IMR-90 (cell line): ENCODE measurements around the gene CLTCL1. TPM values are rescaled to one million over a fixed set of nuclear protein-coding genes. Genes with fewer than 3 reads are reported as not detected.

Experiments used
- ATAC-seq: fragments of 200-7000 bp; cut with Tn5 transposase; 2 replicates; pipeline ENCODE4 v1.9.1; 2020; ENCODE audit warnings: low read depth, mild to moderate bottlenecking, moderate library complexity
- BruUV-seq: library from RNA; stranded (reverse); fragments of 400-500 nt; replicated peaks from 2 replicates; lab custom pipeline; 2021; lab: Mats Ljungman, UMichigan
- CTCF ChIA-PET: fragments of 300-600 bp; formaldehyde crosslinking; extraction: SDS; loops from one replicate; lab custom pipeline; 2021; ENCODE audit warnings: antibody characterized with exemption; lab: Yijun Ruan, JAX
- POLR2A ChIA-PET: fragments of 300-600 bp; sonication (Branson Sonifier 250); formaldehyde crosslinking; loops from one replicate; lab custom pipeline; 2022; ENCODE audit warnings: antibody characterized with exemption; ENCODE audit not compliant: unreplicated experiment; lab: Charles Lee
- DNase-seq: peaks from one replicate; pipeline ENCODE4 v3.0.0; 2013
- H2AFZ ChIP-seq: replicated peaks from 2 replicates; pipeline ENCODE3; 2013; ENCODE audit warnings: low read length, mild to moderate bottlenecking; ENCODE audit not compliant: poor library complexity
- H2AK5ac ChIP-seq: 2 replicates; pipeline ENCODE4 v1.6.1; 2013; ENCODE audit warnings: low read depth, low read length, inconsistent platforms
- H2AK9ac ChIP-seq: replicated peaks from 2 replicates; pipeline ENCODE3; 2013; ENCODE audit warnings: mild to moderate bottlenecking, low read depth, low read length, moderate library complexity; ENCODE audit not compliant: poor library complexity
- H2BK120ac ChIP-seq: 2 replicates; pipeline ENCODE4 v1.6.1; 2013; ENCODE audit warnings: low read depth, low read length, inconsistent platforms
- H2BK15ac ChIP-seq: 3 replicates; pipeline ENCODE4 v1.6.1; 2013; ENCODE audit warnings: low read depth, low read length, inconsistent platforms
- H2BK20ac ChIP-seq: 2 replicates; pipeline ENCODE4 v1.6.1; 2013; ENCODE audit warnings: low read depth, mild to moderate bottlenecking, inconsistent platforms, low read length, moderate library complexity
- H2BK5ac ChIP-seq: 2 replicates; pipeline ENCODE4 v1.6.1; 2013; ENCODE audit warnings: mild to moderate bottlenecking, low read depth, low read length, inconsistent platforms; ENCODE audit not compliant: poor library complexity, severe bottlenecking
- H3K14ac ChIP-seq: replicated peaks from 2 replicates; pipeline ENCODE4 v1.6.1; 2013; ENCODE audit warnings: low read depth, low read length, inconsistent platforms
- H3K18ac ChIP-seq: 2 replicates; pipeline ENCODE4 v1.6.1; 2013; ENCODE audit warnings: low read depth, low read length, control low read depth
- H3K23ac ChIP-seq: 2 replicates; pipeline ENCODE4 v1.6.1; 2013; ENCODE audit warnings: low read depth, low read length, inconsistent platforms
- H3K27ac ChIP-seq: 2 replicates; pipeline ENCODE4 v1.5.1; 2013; ENCODE audit warnings: mild to moderate bottlenecking, control low read depth, low read length; ENCODE audit not compliant: insufficient read depth
- H3K27me3 ChIP-seq: 2 replicates; pipeline ENCODE4 v1.6.1; 2013; ENCODE audit warnings: low read length; ENCODE audit not compliant: control insufficient read depth, insufficient read depth
- H3K36me3 ChIP-seq: 2 replicates; pipeline ENCODE4 v1.6.1; 2013; ENCODE audit warnings: low read length, mixed read lengths; ENCODE audit not compliant: control insufficient read depth, insufficient read depth
- H3K4ac ChIP-seq: 2 replicates; pipeline ENCODE4 v1.6.1; 2013; ENCODE audit warnings: low read depth, low read length, inconsistent platforms
- H3K4me1 ChIP-seq: 2 replicates; pipeline ENCODE4 v1.6.1; 2013; ENCODE audit warnings: low read length, mixed read lengths; ENCODE audit not compliant: control insufficient read depth, insufficient read depth
- H3K4me2 ChIP-seq: 2 replicates; pipeline ENCODE4 v1.6.1; 2013; ENCODE audit warnings: low read depth, mild to moderate bottlenecking, control low read depth, low read length, moderate library complexity
- H3K4me3 ChIP-seq: 2 replicates; pipeline ENCODE4 v1.5.1; 2013; ENCODE audit warnings: low read depth, mild to moderate bottlenecking, control low read depth, low read length, moderate library complexity; ENCODE audit not compliant: insufficient read depth
- H3K56ac ChIP-seq: 2 replicates; pipeline ENCODE4 v1.6.1; 2013; ENCODE audit warnings: low read length, inconsistent platforms; ENCODE audit not compliant: insufficient read depth; ENCODE audit errors: extremely low read depth
- H3K79me1 ChIP-seq, 2 experiments: 2 replicates each; pipeline ENCODE4 v1.6.1; 2013; ENCODE audit warnings: low read length in 2 of 2, inconsistent platforms in 1 of 2, low read depth in 1 of 2
- H3K9ac ChIP-seq: 2 replicates; pipeline ENCODE4 v1.6.1; 2013; ENCODE audit warnings: low read depth, low read length, control low read depth
- H3K9me1 ChIP-seq: 2 replicates; pipeline ENCODE4 v1.6.1; 2013; ENCODE audit warnings: low read length, inconsistent platforms; ENCODE audit not compliant: insufficient read depth
- H3K9me3 ChIP-seq: 2 replicates; pipeline ENCODE4 v1.6.1; 2013; ENCODE audit warnings: low read length; ENCODE audit not compliant: control insufficient read depth, insufficient read depth
- H4K20me1 ChIP-seq: 2 replicates; pipeline ENCODE4 v1.6.1; 2013; ENCODE audit warnings: low read length, inconsistent platforms; ENCODE audit not compliant: insufficient read depth
- H4K5ac ChIP-seq: 2 replicates; pipeline ENCODE4 v1.6.1; 2013; ENCODE audit warnings: mild to moderate bottlenecking, low read depth, low read length, control low read depth
- H4K8ac ChIP-seq, 2 experiments: 2 replicates each; pipeline ENCODE4 v1.6.1; 2013; ENCODE audit warnings: low read depth in 2 of 2, low read length in 2 of 2, control low read depth in 1 of 2, inconsistent platforms in 1 of 2
- H4K91ac ChIP-seq: 2 replicates; pipeline ENCODE4 v1.6.1; 2013; ENCODE audit warnings: low read depth, low read length, inconsistent platforms; ENCODE audit not compliant: insufficient read depth
- CEBPB ChIP-seq: IDR thresholded peaks from 2 replicates; pipeline ENCODE4 v1.6.1; 2012; ENCODE audit warnings: low read depth, low read length, improper control_type of control experiment
- CHD1 ChIP-seq: IDR thresholded peaks from 2 replicates; pipeline ENCODE4 v1.6.1; 2012; ENCODE audit warnings: low read depth, low read length, improper control_type of control experiment
- CTCF ChIP-seq: conservative IDR thresholded peaks from 2 replicates; pipeline ENCODE4 v1.5.1; 2012; ENCODE audit warnings: mild to moderate bottlenecking, low read depth, low read length, improper control_type of control experiment
- ELK1 ChIP-seq: fragments of 150-350 bp; IDR thresholded peaks from 2 replicates; pipeline ENCODE4 v1.6.1; 2016; ENCODE audit warnings: low read depth, mild to moderate bottlenecking, low read length, moderate library complexity, borderline replicate concordance
- FOS ChIP-seq: fragments of 150-350 bp; IDR thresholded peaks from 2 replicates; pipeline ENCODE4 v1.6.1; 2016; ENCODE audit warnings: low read depth, low read length
- MAFK ChIP-seq: IDR thresholded peaks from 2 replicates; pipeline ENCODE4 v1.6.1; 2012; ENCODE audit warnings: low read depth, low read length, improper control_type of control experiment
- MAZ ChIP-seq: IDR thresholded peaks from 2 replicates; pipeline ENCODE4 v1.6.1; 2012; ENCODE audit warnings: low read depth, mild to moderate bottlenecking, low read length, improper control_type of control experiment, moderate library complexity, borderline replicate concordance
- MXI1 ChIP-seq: IDR thresholded peaks from 2 replicates; pipeline ENCODE4 v1.6.1; 2012; ENCODE audit warnings: low read depth, mild to moderate bottlenecking, low read length, moderate library complexity, borderline replicate concordance
- NFE2L2 ChIP-seq: fragments of 150-350 bp; IDR thresholded peaks from 2 replicates; pipeline ENCODE4 v1.6.1; 2016; ENCODE audit warnings: low read depth, mild to moderate bottlenecking, low read length
- POLR2A ChIP-seq: IDR thresholded peaks from 2 replicates; pipeline ENCODE4 v1.6.1; 2012; ENCODE audit warnings: mild to moderate bottlenecking, low read depth, low read length
- RCOR1 ChIP-seq: IDR thresholded peaks from 2 replicates; pipeline ENCODE4 v1.6.1; 2012; ENCODE audit warnings: mild to moderate bottlenecking, low read length, improper control_type of control experiment; ENCODE audit not compliant: insufficient replicate concordance
- RFX5 ChIP-seq: IDR thresholded peaks from 2 replicates; pipeline ENCODE4 v1.8.0; 2012; ENCODE audit warnings: low read depth, mild to moderate bottlenecking, low read length, moderate library complexity
- SMC3 ChIP-seq: fragments of 150-350 bp; IDR thresholded peaks from 2 replicates; pipeline ENCODE4 v1.6.1; 2016; ENCODE audit warnings: low read depth, mild to moderate bottlenecking, antibody characterized with exemption, low read length, moderate library complexity
- USF2 ChIP-seq: fragments of 150-350 bp; IDR thresholded peaks from 2 replicates; pipeline ENCODE4 v1.6.1; 2017; ENCODE audit warnings: mild to moderate bottlenecking, antibody characterized with exemption, low read length, low read depth
- WGBS, 2 experiments: methylation state at CpG; one replicate each; pipeline versions ENCODE4 v1.1.5 to v1.1.7; 2013; ENCODE audit warnings: missing lambda C conversion rate in 2 of 2; ENCODE audit not compliant: insufficient read length in 1 of 2; ENCODE audit errors: extremely low coverage in 2 of 2; 5-methylcytosine and 5-hydroxymethylcytosine counted together
- dilution Hi-C: fragments of 300-500 bp; cut with HindIII; formaldehyde crosslinking; loops from one replicate; pipeline ENCODE4 v1.14.3; 2018; ENCODE audit warnings: low sequenced_read_pairs; ENCODE audit not compliant: unreplicated experiment
- in situ Hi-C: fragments of 300-500 bp; cut with MboI; formaldehyde crosslinking; loops from 3 replicates; pipeline ENCODE4 v1.14.3; 2019; ENCODE audit warnings: low sequenced_read_pairs, inconsistent platforms, mixed read lengths
- intact Hi-C: fragments of 100-400 bp; cut with micrococcal nuclease; formaldehyde crosslinking; loops from 2 replicates; pipeline ENCODE4 v1.10.0; 2022
- polyA plus RNA-seq, 3 experiments: library from polyadenylated mRNA; depleted of rRNA; stranded (reverse); fragments of >200 nt; gene quantifications; 2 replicates each; pipeline ENCODE4 v1.2.3, GENCODE V29; 2012; ENCODE audit warnings: low replicate concordance in 1 of 3
- total RNA-seq: library from RNA; depleted of rRNA; stranded (reverse); fragments of >200 nt; gene quantifications from 2 replicates; pipeline ENCODE4 v1.2.3, GENCODE V29; 2012

Gene CLTCL1
- total and polyA plus RNA-seq, 2 of the 4 experiments (the other 2 are of a cell fraction) = 6.2 to 8.1 TPM

- Histone ChIP-seq H3K9ac (no peak overlapping the region), H4K20me1 (no peaks in the 10 kb centered on the region), H2BK120ac (no peak overlapping the region), H2AFZ (no peak overlapping the region), H3K23ac (no peak overlapping the region), H3K18ac (no peak overlapping the region), H3K27me3 (no peaks in the 10 kb centered on the region), H3K9me3 (no peaks in the 10 kb centered on the region), H2AK5ac (no peak overlapping the region), H3K14ac (no peak overlapping the region), H4K8ac (no peak overlapping the region), H3K27ac (no peak overlapping the region), H3K36me3 (peaks cover 7% of the 10 kb centered on the region; the same call in 1 of the 2 replicates), H4K5ac (no peak overlapping the region), H3K9me1 (no peaks in the 10 kb centered on the region), H3K4ac (no peak overlapping the region), H4K91ac (no peak overlapping the region), H3K4me1 (no peaks in the 10 kb centered on the region), H3K56ac (no peak overlapping the region), H2AK9ac (no peak overlapping the region), H3K4me3 (no peak overlapping the region), H3K79me1 (no peaks in the 10 kb centered on the region), H2BK5ac (no peak overlapping the region), H2BK20ac (no peak overlapping the region), H2BK15ac (no peak overlapping the region), H3K4me2 (no peak overlapping the region)
- 90% methylated on average over 3 of the region's 11 CpGs; no CpG with 5 or more reads in 1 of the 2 experiments for WGBS, 2 experiments
- intact Hi-C loops (no loop called here), in situ Hi-C loops (no loop called here), dilution Hi-C loops (no loop called here)
- ChIA-PET POLR2A (no interaction called here), CTCF (no interaction called here)
- no TSS peak for BruUV-seq
- ATAC-seq (no peak), DNase-seq (no peak)
- TF ChIP-seq FOS (no peak), MAFK (no peak), ELK1 (no peak), USF2 (no peak), NFE2L2 (no peak), RFX5 (no peak), RCOR1 (no peak), CHD1 (no peak), POLR2A (no peak), CTCF (no peak), CEBPB (no peak), MAZ (no peak), SMC3 (no peak), MXI1 (no peak)
Observed at GRCh38 chr22:19233189-19233661, 58.3 kb downstream of the CLTCL1 start.
